ENCODE data around the gene SYT13.

SYT13 gene

DNA sequence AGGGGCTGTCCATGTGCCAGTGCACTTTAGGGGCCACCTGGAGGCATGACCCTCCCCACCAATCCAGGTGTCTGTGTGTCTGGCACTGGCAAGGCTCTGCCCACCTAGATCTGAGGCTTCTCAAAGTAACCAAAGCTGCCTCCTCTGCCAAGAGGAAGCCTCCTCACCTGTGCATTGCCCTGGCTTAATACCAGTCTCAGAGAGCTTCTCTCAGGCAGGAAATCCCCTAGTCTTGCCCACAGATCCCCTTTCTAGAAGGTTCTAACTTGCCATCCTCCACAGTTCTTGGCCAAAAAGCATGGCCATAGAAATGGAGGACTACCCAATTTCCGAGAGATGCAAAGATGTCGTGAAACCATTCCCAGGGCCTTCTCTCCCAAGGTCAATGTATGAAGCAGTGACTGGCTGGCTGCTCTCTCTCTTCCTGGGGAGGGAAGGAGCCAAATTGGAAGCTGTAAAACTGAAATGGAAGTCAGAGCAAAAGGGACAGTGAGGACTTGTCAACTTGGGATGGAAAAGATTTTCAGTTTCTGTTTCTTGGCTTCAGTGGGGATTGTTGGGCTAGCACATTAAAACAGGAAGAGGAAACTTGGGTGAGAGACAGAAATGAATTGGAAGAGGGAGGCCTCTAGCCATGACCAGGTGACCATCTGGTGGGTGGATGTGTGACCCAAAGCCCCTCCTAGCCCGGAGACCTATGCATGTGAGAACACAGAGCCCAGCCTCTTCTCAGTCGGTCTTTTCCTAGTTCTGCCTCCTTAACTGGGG lies 70.9 kb downstream of the SYT13 start:
- DNase-seq, result no peak

DNA sequence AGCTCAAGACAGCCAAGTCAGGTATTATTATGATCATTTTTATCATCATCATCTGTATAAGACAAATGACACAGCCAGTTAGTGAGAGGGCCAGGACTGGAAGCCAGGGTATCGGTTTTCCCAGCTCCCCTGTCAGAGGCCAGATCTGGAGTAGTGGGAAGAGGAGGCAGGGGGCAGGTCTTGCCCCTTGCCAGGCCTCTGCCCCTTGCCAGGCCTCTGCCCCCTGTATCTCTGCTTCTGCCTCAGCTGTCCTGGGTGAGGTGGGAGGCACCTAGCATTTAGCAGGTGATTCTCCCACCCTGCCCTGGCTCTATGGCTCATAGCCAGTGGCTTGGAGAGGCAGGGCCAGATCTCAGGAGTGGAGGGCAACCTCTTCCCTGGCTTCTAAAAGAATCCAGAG lies 72.4 kb downstream of the SYT13 start:
- no peak for DNase-seq

DNA sequence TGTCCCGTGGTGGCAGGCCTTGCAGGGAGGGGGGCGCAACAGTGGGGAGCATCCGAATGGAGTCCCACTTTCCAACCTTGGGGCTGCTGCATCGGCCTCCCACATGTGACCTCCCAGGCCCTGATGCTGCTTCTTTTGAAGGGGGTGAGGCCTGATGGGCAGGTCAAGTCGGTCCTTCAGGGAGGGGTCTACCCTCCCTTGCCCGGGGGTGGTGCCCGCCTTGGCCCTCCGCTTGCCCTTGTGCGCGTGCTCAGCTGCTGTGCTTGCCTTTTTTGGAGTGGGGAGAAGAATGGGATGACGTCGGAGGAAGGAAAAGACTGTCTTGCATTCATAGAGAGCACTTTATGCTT lies 72.8 kb downstream of the SYT13 start:
- DNase-seq, result no peak

DNA sequence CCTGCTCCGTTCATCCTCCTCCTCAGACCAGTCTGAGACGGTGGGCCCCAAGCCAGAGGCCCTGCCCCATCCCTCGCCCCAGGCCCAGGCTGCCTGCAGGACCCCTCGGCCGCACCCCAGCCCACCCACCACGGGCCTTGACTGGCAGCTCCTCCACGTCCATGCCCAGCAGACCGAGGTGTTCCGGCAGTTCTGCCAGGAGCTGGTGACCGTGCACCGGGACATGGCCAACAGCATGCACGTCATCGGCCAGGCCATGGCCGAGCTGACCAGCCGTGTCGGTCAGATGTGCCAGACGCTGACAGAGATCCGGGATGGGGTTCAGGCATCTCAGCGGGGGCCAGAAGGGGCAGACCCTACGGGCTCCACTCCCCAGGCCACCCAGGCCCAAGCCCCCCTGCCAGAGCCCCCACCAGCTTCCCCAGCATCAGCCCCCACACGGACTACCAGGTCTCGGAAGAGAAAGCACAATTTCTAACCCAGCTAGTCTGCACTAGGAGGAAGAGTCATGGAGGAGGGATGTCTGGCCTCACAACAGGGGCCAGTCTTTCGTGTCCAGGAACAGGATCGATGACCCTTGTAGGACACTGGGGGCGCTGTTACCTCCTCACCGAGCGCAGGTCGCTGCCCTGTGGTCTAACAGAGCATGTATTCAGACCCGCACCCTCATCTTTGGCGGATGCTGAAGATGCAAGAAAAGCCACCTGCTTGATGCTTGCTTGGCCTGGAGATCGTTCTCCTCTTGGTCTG lies 73.4 kb downstream of the SYT13 start:
- DNase-seq, result no peak

DNA sequence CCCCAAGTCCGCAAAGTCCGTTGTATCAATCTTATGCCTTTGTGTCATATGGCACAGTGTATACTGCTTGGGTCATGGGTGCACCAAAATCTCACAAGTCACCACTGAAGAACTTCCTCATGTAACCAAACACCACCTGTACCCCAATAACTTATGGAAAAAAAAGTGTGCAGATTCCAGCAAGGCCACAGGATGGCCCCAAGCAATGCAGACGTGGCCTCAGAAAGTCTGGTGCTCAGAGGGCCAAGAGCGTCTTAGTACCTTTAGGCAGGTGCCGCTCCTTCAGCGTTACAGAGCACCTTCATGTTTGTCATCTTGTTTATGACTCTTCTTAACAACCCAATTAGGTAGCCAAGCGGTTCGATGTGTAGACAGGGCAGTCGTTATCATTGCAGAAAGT lies 74.4 kb downstream of the SYT13 start:
- no peak for DNase-seq

DNA sequence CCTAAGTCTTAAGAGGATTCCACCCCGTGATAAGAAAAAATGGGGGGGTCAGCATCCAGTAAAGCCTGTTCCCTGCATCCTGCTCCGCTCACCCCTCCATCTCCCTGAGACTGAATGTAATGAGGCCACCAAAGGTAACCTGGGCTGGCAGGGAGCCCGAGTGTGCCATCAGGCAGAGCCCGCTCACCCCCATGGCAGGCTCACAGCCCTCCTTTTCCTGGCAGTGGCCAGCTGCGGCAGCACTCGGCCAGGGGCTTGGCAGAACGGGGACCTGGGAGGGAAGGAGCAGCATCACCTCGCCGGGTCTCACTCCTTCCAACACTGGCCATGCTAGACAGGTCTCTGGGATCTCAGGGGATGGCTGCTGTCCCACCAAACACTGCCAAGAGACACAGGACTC lies 75.3 kb downstream of the SYT13 start:
- no peak for DNase-seq

DNA sequence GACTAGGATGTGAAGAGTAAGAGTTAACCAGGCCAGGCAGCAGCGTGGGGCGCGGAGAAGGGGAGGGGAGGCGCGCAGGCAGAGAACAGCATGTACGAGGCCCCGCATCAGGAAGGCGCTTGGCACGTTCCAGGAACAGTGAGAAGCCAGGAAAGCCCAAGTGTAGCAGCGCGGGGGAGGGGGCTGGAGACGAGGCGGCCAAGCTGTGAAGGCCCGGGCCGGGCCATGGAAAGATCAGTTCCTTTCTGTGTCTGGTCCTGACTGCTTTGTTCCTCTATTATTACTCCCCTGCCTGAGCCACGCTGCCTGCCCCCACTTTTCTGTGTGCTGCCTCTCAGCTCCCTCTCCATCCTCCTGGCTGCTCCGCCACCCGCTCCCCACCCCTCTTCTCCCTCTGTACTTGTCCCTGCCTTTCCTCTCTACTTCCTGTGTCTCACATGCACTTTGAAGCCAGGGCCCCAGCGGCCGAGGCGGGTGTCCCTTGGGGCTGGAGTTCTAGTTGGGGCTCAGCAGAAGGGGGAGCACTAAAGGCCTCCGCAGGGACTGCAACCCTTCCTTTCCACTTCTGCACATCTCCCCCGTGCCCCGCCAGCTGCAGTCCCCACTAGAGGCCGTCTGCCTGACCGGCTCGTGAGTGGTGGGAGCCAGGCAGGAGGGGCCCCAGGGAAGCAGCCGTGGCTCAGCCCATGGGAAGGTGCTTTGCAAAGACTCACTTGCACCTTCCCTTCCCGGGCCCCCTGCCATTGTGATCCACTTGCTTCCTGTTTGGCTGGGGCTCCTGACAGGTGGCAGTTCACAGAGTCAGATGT lies 76.0 kb downstream of the SYT13 start:
- DNase-seq, result no peak

DNA sequence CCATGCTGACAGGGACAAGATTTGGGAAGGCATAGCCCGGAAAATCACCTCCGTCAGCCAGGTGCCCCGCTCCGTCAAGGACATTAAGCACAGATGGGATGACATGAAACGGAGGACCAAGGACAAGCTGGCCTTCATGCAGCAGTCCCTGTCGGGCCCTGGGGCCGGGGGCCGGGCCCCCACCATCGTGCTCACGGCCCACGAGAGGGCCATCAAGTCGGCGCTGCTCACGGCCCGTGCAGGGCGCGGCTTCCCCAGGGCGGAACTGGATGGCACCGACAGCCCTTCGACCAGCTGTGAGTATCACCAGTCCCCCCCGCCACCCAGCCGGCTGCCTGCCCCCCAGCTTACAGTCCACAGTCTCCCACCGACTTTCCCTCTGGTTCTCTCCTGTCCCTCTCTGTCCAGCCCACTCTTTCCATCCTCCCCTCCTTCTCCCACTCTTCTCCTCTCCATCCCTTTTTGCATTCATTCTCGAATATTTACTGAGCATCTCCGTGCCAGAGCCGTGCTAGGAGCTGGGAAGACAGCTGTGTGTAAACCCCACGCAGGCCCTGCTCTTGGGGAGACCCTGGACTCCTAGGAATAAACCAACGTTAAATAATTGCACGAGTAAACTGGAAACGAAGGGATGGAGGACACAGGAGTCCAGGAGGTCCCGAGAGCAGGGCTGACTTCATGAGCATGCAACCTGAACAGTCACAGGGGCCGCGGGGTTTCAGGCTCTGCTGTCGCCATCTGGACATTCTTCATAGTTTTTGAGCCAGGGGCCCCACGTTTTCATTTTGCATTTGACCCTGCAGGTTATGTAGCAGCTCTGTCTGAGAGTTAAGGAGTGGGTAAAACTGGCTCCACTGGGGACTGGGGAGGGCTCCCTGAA lies 76.9 kb downstream of the SYT13 start:
- no peak for DNase-seq

DNA sequence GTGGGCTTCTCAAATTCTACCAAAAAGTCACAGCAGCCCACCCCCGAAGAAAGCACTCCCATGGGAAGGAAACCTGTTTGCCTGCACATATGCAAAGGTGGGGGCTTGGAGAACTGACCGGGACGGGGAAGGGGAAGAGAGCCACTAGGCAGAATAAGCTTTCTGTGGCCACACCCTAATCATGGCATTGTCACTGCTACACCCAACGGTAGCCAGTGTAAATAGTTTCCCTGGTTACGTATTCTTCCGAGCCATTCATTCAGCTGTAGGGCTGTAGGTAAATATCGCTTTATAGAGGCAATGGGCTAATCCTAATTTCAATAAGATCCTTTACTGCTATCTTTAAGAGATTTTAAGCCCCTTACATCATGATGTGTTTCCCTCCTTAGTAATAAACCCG lies 78.0 kb downstream of the SYT13 start:
- DNase-seq, result no peak

DNA sequence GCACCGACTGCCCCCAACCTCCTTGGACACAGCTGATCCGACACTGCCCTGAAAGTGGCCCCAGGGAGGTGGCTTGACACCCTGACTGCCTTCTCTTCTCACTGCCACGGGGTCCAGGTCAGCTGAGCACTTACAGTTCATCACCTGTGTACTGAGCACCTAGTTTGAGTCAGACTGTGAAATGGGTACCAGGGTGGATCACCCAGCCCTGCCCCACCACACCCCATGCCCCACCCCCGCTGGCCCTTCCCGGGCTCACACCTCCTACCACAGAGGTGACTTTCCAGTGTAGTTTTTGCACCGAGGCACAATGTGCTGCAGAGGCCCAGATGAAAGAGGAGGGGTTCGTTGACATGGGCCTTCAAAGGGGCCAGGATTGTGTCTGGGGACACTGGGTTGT lies 80.2 kb downstream of the SYT13 start:
- no peak for DNase-seq

DNA sequence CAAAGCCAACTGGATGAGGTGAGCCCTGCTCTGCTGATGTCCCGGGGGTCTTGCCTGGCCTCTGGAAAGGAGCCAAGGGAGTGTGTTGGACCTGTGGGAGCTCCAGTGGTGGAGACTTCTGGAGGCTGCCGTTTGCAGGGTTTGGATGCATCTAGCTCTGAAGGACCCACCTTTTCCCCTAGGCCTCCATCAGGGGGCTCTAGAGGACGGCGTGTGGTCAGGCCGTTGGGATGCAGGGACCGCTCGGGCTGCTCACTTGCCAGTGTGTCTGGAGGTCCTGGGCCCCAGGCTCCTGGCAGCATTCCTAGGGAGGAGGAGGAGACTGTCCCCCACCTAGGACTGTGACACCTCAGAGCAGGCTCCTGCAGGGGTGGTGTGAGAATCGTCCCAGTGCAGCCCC lies 81.4 kb downstream of the SYT13 start:
- DNase-seq, result no peak

DNA sequence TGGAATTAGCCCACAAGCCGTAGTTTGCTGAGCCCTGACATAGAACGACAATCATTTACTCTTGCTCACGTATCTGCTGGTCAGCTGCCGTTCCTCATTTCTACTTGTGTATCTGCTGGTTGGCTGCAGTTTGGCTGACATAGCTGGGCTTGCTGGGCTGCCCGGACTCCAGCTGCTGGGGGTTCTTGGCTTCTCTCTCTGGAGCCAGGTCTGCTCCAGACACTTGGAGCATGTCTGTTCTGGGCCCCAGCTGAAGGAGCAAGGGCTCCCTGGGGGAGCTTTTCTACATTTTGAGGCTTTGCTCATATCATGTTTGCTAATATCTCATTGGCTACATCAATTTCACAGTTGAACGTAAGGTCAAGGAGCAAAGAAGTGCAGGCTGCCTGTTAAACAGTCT lies 92.4 kb downstream of the SYT13 start:
- no peak for DNase-seq

Data from CD4-positive, alpha-beta T cell treated with Interferon alpha-2 for 1 hour (primary cell).